Mesendoderm (in vitro differentiated cells): ENCODE results near the gene CPO.

Experiments
- DNase-seq: peaks from one replicate; pipeline ENCODE4 v3.0.0; 2013
- H2AK5ac ChIP-seq: 2 replicates; pipeline ENCODE4 v1.6.1; 2013; ENCODE audit warnings: low read length, inconsistent platforms
- H2BK120ac ChIP-seq: 2 replicates; pipeline ENCODE4 v1.6.1; 2013; ENCODE audit warnings: low read depth, mild to moderate bottlenecking, low read length, moderate library complexity, mixed read lengths
- H2BK15ac ChIP-seq: replicated peaks from 2 replicates; pipeline ENCODE4 v1.6.1; 2013; ENCODE audit warnings: low read depth, mild to moderate bottlenecking, moderate library complexity
- H2BK5ac ChIP-seq: 2 replicates; pipeline ENCODE4 v1.6.1; 2013; ENCODE audit warnings: low read length, inconsistent platforms
- H3K18ac ChIP-seq: 2 replicates; pipeline ENCODE4 v1.6.1; 2013; ENCODE audit warnings: mild to moderate bottlenecking, low read length, mixed read lengths
- H3K23ac ChIP-seq: one replicate; pipeline ENCODE4 v1.6.1; 2013; ENCODE audit warnings: low read length
- H3K27ac ChIP-seq: 2 replicates; pipeline ENCODE4 v1.5.1; 2013; ENCODE audit warnings: low read depth, mild to moderate bottlenecking, inconsistent platforms, low read length, moderate library complexity
- H3K27me3 ChIP-seq: 2 replicates; pipeline ENCODE4 v1.6.1; 2013; ENCODE audit warnings: low read length, control low read depth, mild to moderate bottlenecking, inconsistent platforms; ENCODE audit not compliant: insufficient read depth, poor library complexity
- H3K36me3 ChIP-seq: 2 replicates; pipeline ENCODE4 v1.6.1; 2013; ENCODE audit warnings: low read length, inconsistent platforms; ENCODE audit not compliant: control insufficient read depth, insufficient read depth
- H3K4ac ChIP-seq: one replicate; pipeline ENCODE4 v1.6.1; 2013; ENCODE audit warnings: low read depth, mild to moderate bottlenecking, low read length, moderate library complexity
- H3K4me1 ChIP-seq: 2 replicates; pipeline ENCODE4 v1.6.1; 2013; ENCODE audit warnings: low read depth, low read length, inconsistent platforms; ENCODE audit not compliant: control insufficient read depth
- H3K4me2 ChIP-seq: 2 replicates; pipeline ENCODE4 v1.6.1; 2013; ENCODE audit warnings: low read length
- H3K4me3 ChIP-seq: 2 replicates; pipeline ENCODE4 v1.5.1; 2013; ENCODE audit warnings: mild to moderate bottlenecking, low read length
- H3K56ac ChIP-seq: one replicate; pipeline ENCODE4 v1.6.1; 2013; ENCODE audit warnings: low read length
- H3K79me1 ChIP-seq: 2 replicates; pipeline ENCODE4 v1.6.1; 2013; ENCODE audit warnings: low read length, inconsistent platforms
- H3K79me2 ChIP-seq: 2 replicates; pipeline ENCODE4 v1.6.1; 2013; ENCODE audit warnings: mild to moderate bottlenecking, low read length; ENCODE audit not compliant: control insufficient read depth, insufficient read depth
- H3K9ac ChIP-seq: 2 replicates; pipeline ENCODE4 v1.6.1; 2013; ENCODE audit warnings: low read length, inconsistent platforms
- H4K5ac ChIP-seq: one replicate; pipeline ENCODE4 v1.6.1; 2013; ENCODE audit warnings: low read length
- H4K8ac ChIP-seq: one replicate; pipeline ENCODE4 v1.6.1; 2013; ENCODE audit warnings: low read depth, mild to moderate bottlenecking, control low read depth, low read length, moderate library complexity
- WGBS: extraction: QIAGEN DNeasy Blood & Tissue Kit; methylation state at CpG from one replicate; pipeline ENCODE4 v1.1.7; 2013; ENCODE audit warnings: low lambda C conversion rate, missing lambda C conversion rate; ENCODE audit not compliant: insufficient coverage; ENCODE audit errors: extremely low coverage; 5-methylcytosine and 5-hydroxymethylcytosine counted together

Gene CPO

DNA sequence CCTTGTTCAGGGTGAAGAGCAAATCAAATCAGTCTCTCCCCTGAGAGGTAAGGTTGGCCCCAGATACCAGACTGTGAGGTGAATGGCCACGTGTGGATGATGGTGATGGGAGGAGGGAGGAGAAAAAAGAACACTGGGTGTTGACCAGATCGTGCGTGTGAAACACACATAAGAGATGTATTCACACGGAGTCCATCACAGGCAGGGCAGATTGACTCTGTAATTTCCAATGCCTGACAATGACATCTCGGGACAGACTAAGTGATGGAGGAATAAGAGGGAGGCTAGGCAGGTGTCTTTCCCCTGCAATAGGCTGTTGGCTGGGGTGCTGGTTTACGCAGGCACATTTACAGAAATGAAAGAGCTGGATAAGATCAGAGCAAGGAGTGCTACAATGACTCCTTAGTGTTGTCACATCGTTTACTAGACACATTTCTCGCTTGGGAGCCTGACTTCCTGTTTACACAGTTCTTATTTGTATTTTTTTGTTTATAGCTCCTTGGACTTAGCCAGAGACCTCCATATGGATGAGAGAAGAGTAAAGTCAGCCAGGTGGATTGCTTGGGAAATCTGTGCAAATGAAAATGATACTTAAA, 43.1 kb downstream of the CPO start:
- Histone ChIP-seq H3K36me3 (no peaks in the 10 kb centered on the region), H3K79me1 (no peaks in the 10 kb centered on the region), H3K9ac (peak overlapping the region; percentile 2), H3K56ac (peak overlapping the region; percentile 59), H4K8ac (no peak overlapping the region), H4K5ac (no peak overlapping the region), H3K18ac (no peak overlapping the region), H3K4me3 (no peak overlapping the region), H2BK15ac (no peak overlapping the region), H2BK120ac (no peak overlapping the region), H3K4me2 (no peak overlapping the region), H3K4me1 (peaks cover 6% of the 10 kb centered on the region), H3K27ac (no peak overlapping the region), H2BK5ac (peak overlapping the region; percentile 10), H3K4ac (no peak overlapping the region), H3K27me3 (no peaks in the 10 kb centered on the region), H3K79me2 (no peaks in the 10 kb centered on the region), H2AK5ac (peak overlapping the region; percentile 70), H3K23ac (no peak overlapping the region)
- no peak for DNase-seq
- WGBS = no CpG with 5 or more reads among the region's 8 CpGs

DNA sequence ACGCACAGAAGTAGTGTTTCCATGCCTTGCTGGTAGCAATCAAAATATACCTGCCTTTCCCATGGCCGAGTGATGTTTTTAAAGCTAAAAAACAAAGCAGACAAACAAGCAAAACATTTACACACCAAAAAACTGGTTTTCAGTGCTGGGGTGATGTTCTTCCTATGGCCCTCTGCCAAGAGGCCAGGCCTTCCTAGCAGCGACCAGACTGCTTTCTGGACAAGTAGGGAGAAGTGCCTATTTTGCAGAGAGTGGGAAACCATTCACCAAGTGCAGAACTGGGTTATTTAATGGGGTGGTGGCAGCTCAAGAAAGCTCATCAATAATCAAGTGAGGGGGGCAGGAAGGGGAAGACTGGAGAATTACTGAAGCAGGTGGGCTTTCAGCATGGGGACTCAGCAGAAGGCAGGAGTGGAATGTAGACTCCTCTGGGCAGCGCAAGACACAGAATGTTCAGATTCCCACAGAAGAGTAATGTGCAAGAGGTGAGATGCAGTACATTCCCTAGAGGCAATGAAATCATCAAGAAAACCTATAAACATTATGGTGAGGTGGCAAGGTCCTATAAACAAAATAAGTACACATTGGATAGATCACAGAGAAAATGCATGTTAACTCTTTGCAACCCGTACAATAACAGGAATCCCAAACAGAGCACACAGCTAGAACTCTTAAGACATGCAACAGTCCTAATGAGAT, 44.0 kb downstream of the CPO start:
- H3K18ac ChIP-seq = peak overlapping the region; percentile 72

DNA sequence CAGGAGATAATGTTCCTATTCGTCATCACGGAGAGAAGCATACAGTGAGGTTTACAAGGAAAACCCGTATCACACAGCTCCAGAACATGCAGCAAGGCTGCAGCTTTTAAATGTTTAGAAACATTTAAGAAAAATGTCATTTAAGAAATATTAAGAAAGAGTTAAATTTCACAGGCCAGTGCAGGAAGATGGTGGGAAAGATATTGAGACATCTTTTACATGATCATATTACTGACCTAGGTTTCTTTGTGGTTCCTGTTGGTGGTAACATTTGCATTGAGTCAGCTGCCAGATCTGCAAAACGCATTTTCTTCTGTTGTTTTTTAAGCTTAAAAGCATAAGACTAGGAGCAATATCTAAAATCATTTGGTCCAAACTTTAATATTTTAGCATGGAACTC, 44.9 kb downstream of the CPO start:
- no peak for DNase-seq
- Histone ChIP-seq H3K4me3 (no peak overlapping the region), H3K36me3 (no peaks in the 10 kb centered on the region), H3K4me1 (peaks cover 6% of the 10 kb centered on the region), H3K9ac (no peak overlapping the region), H3K27ac (no peak overlapping the region), H4K5ac (no peak overlapping the region), H3K27me3 (no peaks in the 10 kb centered on the region), H3K4ac (peak overlapping the region; percentile 60), H3K4me2 (no peak overlapping the region), H4K8ac (no peak overlapping the region), H2BK15ac (no peak overlapping the region), H3K56ac (no peak overlapping the region), H3K79me2 (no peaks in the 10 kb centered on the region), H2BK120ac (no peak overlapping the region), H2AK5ac (no peak overlapping the region), H2BK5ac (no peak overlapping the region), H3K79me1 (no peaks in the 10 kb centered on the region), H3K23ac (no peak overlapping the region), H3K18ac (no peak overlapping the region)
- WGBS = no CpG with 5 or more reads among the region's 4 CpGs

More for the DNA sequence above, 44.0 kb downstream of the CPO start:
- no CpG with 5 or more reads among the region's 5 CpGs for WGBS
- no peaks in the 10 kb centered on the region for H3K79me2 ChIP-seq
- peak overlapping the region; percentile 50 for H3K56ac ChIP-seq
- H4K8ac ChIP-seq = no peak overlapping the region
- H3K4me2 ChIP-seq = no peak overlapping the region
- no peaks in the 10 kb centered on the region for H3K36me3 ChIP-seq
- no peak overlapping the region for H3K23ac ChIP-seq
- peak overlapping the region; percentile 21 for H2BK15ac ChIP-seq
- peak overlapping the region; percentile 73 for H2BK120ac ChIP-seq
- H2AK5ac ChIP-seq = peak overlapping the region; percentile 68
- H3K4me1 ChIP-seq = peaks cover 6% of the 10 kb centered on the region
- no peak overlapping the region for H3K4ac ChIP-seq
- H2BK5ac ChIP-seq = no peak overlapping the region
- H3K79me1 ChIP-seq = no peaks in the 10 kb centered on the region
- no peak overlapping the region for H3K27ac ChIP-seq
- DNase-seq = no peak
- H3K4me3 ChIP-seq = no peak overlapping the region
- no peaks in the 10 kb centered on the region for H3K27me3 ChIP-seq
- H4K5ac ChIP-seq = no peak overlapping the region
- no peak overlapping the region for H3K9ac ChIP-seq

DNA sequence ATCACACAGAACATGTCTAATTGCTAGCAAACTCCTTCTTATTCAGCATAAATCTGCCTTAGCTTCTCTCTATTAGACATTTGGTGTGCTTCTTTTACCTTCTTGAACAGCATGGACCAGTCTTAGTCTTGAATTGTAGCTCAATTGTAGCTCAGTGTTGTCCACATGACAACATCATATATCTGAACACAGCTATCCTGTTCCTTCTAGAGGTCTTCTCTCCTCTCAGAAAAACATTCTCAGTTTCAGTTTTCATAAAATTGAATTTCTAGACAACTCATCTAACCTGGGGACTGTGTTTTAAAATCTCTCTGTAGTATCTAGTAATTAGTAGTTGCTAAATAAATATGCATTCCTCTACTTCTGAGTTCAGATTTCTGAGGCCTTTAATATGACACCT, 47.6 kb downstream of the CPO start:
- no peak overlapping the region for H3K9ac ChIP-seq
- H3K23ac ChIP-seq = no peak overlapping the region
- no peak overlapping the region for H3K56ac ChIP-seq
- H3K27me3 ChIP-seq = no peaks in the 10 kb centered on the region
- no peak overlapping the region for H3K4me2 ChIP-seq
- no peak overlapping the region for H2BK120ac ChIP-seq
- H3K4ac ChIP-seq = no peak overlapping the region
- H3K18ac ChIP-seq = no peak overlapping the region
- H4K5ac ChIP-seq = no peak overlapping the region
- no peaks in the 10 kb centered on the region for H3K36me3 ChIP-seq
- DNase-seq = no peak
- no peak overlapping the region for H3K4me3 ChIP-seq
- no peak overlapping the region for H4K8ac ChIP-seq
- H3K27ac ChIP-seq = no peak overlapping the region
- H2BK15ac ChIP-seq = no peak overlapping the region
- H3K79me2 ChIP-seq = no peaks in the 10 kb centered on the region
- H2BK5ac ChIP-seq = no peak overlapping the region
- H3K79me1 ChIP-seq = no peaks in the 10 kb centered on the region
- no peak overlapping the region for H2AK5ac ChIP-seq
- peaks cover 6% of the 10 kb centered on the region for H3K4me1 ChIP-seq

DNA sequence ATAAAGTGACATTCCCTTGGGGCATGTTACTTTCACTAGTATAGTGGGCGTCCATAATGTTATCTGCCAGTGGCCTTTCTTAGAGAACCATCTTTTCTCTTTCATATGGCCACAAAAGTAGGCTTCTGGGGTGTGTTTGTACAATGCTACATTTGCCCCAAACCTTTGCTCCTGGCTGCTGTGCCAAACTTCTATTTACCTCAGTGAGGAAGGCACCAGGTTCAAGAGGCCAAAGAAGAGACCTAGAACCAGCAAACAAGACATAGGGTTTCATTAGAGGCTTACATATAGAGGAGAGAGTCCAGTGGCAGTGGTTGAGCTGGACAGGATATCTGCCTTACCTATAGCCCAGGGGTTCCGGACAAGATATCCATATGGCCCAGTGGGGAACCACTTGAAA, 48.5 kb downstream of the CPO start:
- H2BK15ac ChIP-seq = no peak overlapping the region
- H3K9ac ChIP-seq = no peak overlapping the region
- DNase-seq = no peak
- WGBS = no CpG with 5 or more reads among the region's 2 CpGs
- H3K4me1 ChIP-seq = peaks cover 4% of the 10 kb centered on the region
- no peak overlapping the region for H3K4me2 ChIP-seq
- no peak overlapping the region for H3K4me3 ChIP-seq
- H3K23ac ChIP-seq = no peak overlapping the region
- H3K27ac ChIP-seq = no peak overlapping the region
- no peaks in the 10 kb centered on the region for H3K36me3 ChIP-seq
- H3K18ac ChIP-seq = no peak overlapping the region
- no peak overlapping the region for H2BK5ac ChIP-seq
- H3K79me2 ChIP-seq = no peaks in the 10 kb centered on the region
- H2AK5ac ChIP-seq = no peak overlapping the region
- H4K8ac ChIP-seq = no peak overlapping the region
- H3K4ac ChIP-seq = no peak overlapping the region
- no peak overlapping the region for H4K5ac ChIP-seq
- no peak overlapping the region for H2BK120ac ChIP-seq
- H3K56ac ChIP-seq = no peak overlapping the region
- H3K27me3 ChIP-seq = no peaks in the 10 kb centered on the region
- no peaks in the 10 kb centered on the region for H3K79me1 ChIP-seq

DNA sequence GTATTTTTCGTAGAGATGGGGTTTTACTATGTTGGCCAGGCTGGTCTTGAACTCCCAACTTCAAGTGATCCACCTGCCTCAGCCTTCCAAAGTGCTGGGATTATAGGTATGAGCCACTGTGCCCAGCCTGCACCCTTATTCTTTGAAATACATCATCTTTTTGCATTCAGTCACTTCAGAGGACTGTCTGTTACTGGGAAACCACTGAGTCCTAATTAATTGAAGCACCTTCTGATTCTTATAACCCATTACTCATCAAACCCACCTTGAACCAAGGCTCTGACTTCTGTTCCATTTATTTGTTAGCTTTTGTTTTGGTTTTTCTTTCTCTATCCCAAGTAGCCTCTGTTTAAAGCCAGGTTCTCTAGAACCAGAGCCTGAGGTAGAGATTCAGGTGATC, 49.6 kb downstream of the CPO start:
- Histone ChIP-seq H2BK5ac (no peak overlapping the region), H3K56ac (peak overlapping the region; percentile 78), H3K9ac (no peak overlapping the region), H3K4me1 (no peaks in the 10 kb centered on the region), H4K8ac (no peak overlapping the region), H4K5ac (no peak overlapping the region), H3K4ac (peak overlapping the region; percentile 6), H2BK120ac (no peak overlapping the region), H3K79me2 (no peaks in the 10 kb centered on the region), H3K27ac (no peak overlapping the region), H3K36me3 (no peaks in the 10 kb centered on the region), H2AK5ac (no peak overlapping the region), H2BK15ac (no peak overlapping the region), H3K4me3 (no peak overlapping the region), H3K18ac (peak overlapping the region; percentile 12), H3K79me1 (no peaks in the 10 kb centered on the region), H3K23ac (no peak overlapping the region), H3K4me2 (no peak overlapping the region), H3K27me3 (no peaks in the 10 kb centered on the region)
- DNase-seq = no peak
- WGBS = no CpG with 5 or more reads among the region's 1 CpG
